AG10803 (cell line): ENCODE results near the gene DTWD2.

ENCODE experiments used
- DNase-seq: peaks from one replicate; pipeline ENCODE4 v3.0.0; 2010; ENCODE audit warnings: low read depth
- H3K4me3 ChIP-seq: 2 replicates; pipeline ENCODE4 v1.5.1; 2011; ENCODE audit warnings: mild to moderate bottlenecking, low read length, control low read depth
- CTCF ChIP-seq: conservative IDR thresholded peaks from 2 replicates; pipeline ENCODE4 v1.5.1; 2011; ENCODE audit warnings: mild to moderate bottlenecking, low read length, control low read depth, inconsistent platforms

The DTWD2 gene

GRCh38 chr5:118794281-118794680 is 194.1 kb downstream of the DTWD2 start:
- no peak overlapping the region for H3K4me3 ChIP-seq
- no peak for TF ChIP-seq CTCF
- no peak for DNase-seq

GRCh38 chr5:118793652-118794051 is 194.7 kb downstream of the DTWD2 start:
- no peak for DNase-seq
- TF ChIP-seq CTCF, result no peak
- no peak overlapping the region for H3K4me3 ChIP-seq

GRCh38 chr5:118793091-118793490 is 195.3 kb downstream of the DTWD2 start:
- no peak for DNase-seq
- TF ChIP-seq CTCF, result no peak
- no peak overlapping the region for H3K4me3 ChIP-seq

- no peak overlapping the region; the same call in 1 of the 2 replicates for H3K4me3 ChIP-seq
- peak; percentile 79 for DNase-seq
- TF ChIP-seq CTCF, result peak; percentile 90
Measured at GRCh38 chr5:118791926-118792734, 196.2 kb downstream of the DTWD2 start.

GRCh38 chr5:118789366-118789765 is 199.0 kb downstream of the DTWD2 start:
- no peak for TF ChIP-seq CTCF
- no peak for DNase-seq
- H3K4me3 ChIP-seq, result no peak overlapping the region

- no peak for TF ChIP-seq CTCF
- DNase-seq, result no peak
- H3K4me3 ChIP-seq, result no peak overlapping the region
Measured at GRCh38 chr5:118788351-118788750, 200.0 kb downstream of the DTWD2 start.
